HCT116 (cell line): ENCODE data around the gene GSTK1. TPM values are rescaled to one million over a fixed set of nuclear protein-coding genes. Genes with fewer than 3 reads are reported as not detected.

Experiments used
- ATAC-seq: fragments of 200-7000 bp; cut with Tn5 transposase; 2 replicates; pipeline ENCODE4 v1.9.1; 2020; ENCODE audit warnings: mild to moderate bottlenecking, moderate library complexity
- BruUV-seq: library from RNA; stranded (reverse); fragments of 400-500 nt; replicated peaks from 2 replicates; lab custom pipeline; 2021; lab: Mats Ljungman, UMichigan
- CTCF ChIA-PET: fragments of 300-600 bp; sonication (Branson Sonifier 250); formaldehyde crosslinking; loops from one replicate; lab custom pipeline; 2021; ENCODE audit warnings: antibody characterized with exemption; lab: Charles Lee
- POLR2A ChIA-PET: fragments of 300-600, 350-600 bp; sonication (Branson Sonifier 250); formaldehyde crosslinking; loops from one replicate; lab custom pipeline; 2021; ENCODE audit warnings: antibody characterized with exemption; lab: Charles Lee
- RAD21 ChIA-PET, 2 experiments: fragments of 300-600 bp; sonication (Branson Sonifier 250); formaldehyde crosslinking; loops; one replicate each; lab custom pipeline; 2023; ENCODE audit warnings: low total read pairs in 2 of 2; ENCODE audit not compliant: uncharacterized antibody in 2 of 2, unreplicated experiment in 2 of 2, low non-redundant PET in 1 of 2; lab: Charles Lee
- DNase-seq: peaks from one replicate; pipeline ENCODE4 v3.0.0-alpha.2; 2010; ENCODE audit warnings: low read depth, low spot score
- H2AFZ ChIP-seq: fragments of 200-600 bp; shearing (Covaris generic), sonication (generic); 2 replicates; pipeline ENCODE4 v1.6.1; 2017; ENCODE audit warnings: low read depth, mixed run types, mixed read lengths, antibody characterized with exemption, low read length; ENCODE audit not compliant: poor library complexity, severe bottlenecking
- H3K27ac ChIP-seq: 2 replicates; pipeline ENCODE4 v1.5.1; 2012; ENCODE audit warnings: low read depth, low read length
- H3K27me3 ChIP-seq: fragments of 200-600 bp; sonication (generic); 2 replicates; pipeline ENCODE4 v1.6.1; 2016; ENCODE audit warnings: mixed run types, low read length, mixed read lengths; ENCODE audit not compliant: insufficient read depth
- H3K36me3 ChIP-seq, 2 experiments: fragments of 200-500 bp in 1 of 2; fragments of 200-600 bp in 1 of 2; sonication (Bioruptor generic) in 1 of 2; sonication (generic) in 1 of 2; 2 replicates each; pipeline versions ENCODE4 v1.5.1 to v1.6.1; 2014 to 2016; ENCODE audit warnings: low read length in 2 of 2, inconsistent platforms in 1 of 2, mixed read lengths in 1 of 2, mixed run types in 1 of 2; ENCODE audit not compliant: insufficient read depth in 2 of 2, control insufficient read depth in 1 of 2
- H3K4me1 ChIP-seq, 2 experiments: fragments of 200-600 bp in 1 of 2; sonication (generic) in 1 of 2; 2 replicates each; pipeline versions ENCODE4 v1.5.1 to v1.6.1; 2012 to 2017; ENCODE audit warnings: low read length in 2 of 2, inconsistent platforms in 1 of 2, mild to moderate bottlenecking in 1 of 2, mixed read lengths in 1 of 2, mixed run types in 1 of 2, moderate library complexity in 1 of 2; ENCODE audit not compliant: insufficient read depth in 2 of 2, control insufficient read depth in 1 of 2
- H3K4me2 ChIP-seq: fragments of 200-600 bp; sonication (generic); 2 replicates; pipeline ENCODE4 v1.6.1; 2017; ENCODE audit warnings: mixed run types, low read length, mixed read lengths
- H3K4me3 ChIP-seq, 2 experiments: fragments of 200-600 bp in 1 of 2; sonication (generic) in 1 of 2; replicated peaks in 1 of 2; 2 replicates each; pipeline ENCODE4 v1.5.1; 2011 to 2016; ENCODE audit warnings: low read length in 2 of 2, control low read depth in 1 of 2, low read depth in 1 of 2, mild to moderate bottlenecking in 1 of 2, mixed read lengths in 1 of 2, mixed run types in 1 of 2
- H3K79me2 ChIP-seq: fragments of 200-600 bp; sonication (generic); 2 replicates; pipeline ENCODE4 v1.6.1; 2017; ENCODE audit warnings: mild to moderate bottlenecking, mixed run types, low read length, moderate library complexity, mixed read lengths; ENCODE audit not compliant: insufficient read depth
- H3K9ac ChIP-seq: fragments of 200-600 bp; sonication (generic); 2 replicates; pipeline ENCODE4 v1.6.1; 2016; ENCODE audit warnings: low read length, mixed read lengths
- H3K9me2 ChIP-seq: fragments of 200-600 bp; sonication (generic), shearing (Covaris generic); 2 replicates; pipeline ENCODE4 v1.6.1; 2017; ENCODE audit warnings: mixed run types, mild to moderate bottlenecking, moderate library complexity; ENCODE audit not compliant: insufficient read depth
- H3K9me3 ChIP-seq, 2 experiments: fragments of 200-500 bp in 1 of 2; fragments of 200-600 bp in 1 of 2; sonication (Bioruptor generic) in 1 of 2; sonication (generic) in 1 of 2; 2 replicates each; pipeline ENCODE4 v1.6.1; 2014 to 2017; ENCODE audit warnings: low read length in 2 of 2, mixed read lengths in 2 of 2, inconsistent platforms in 1 of 2, low read depth in 1 of 2, mild to moderate bottlenecking in 1 of 2, mixed run types in 1 of 2, moderate library complexity in 1 of 2; ENCODE audit not compliant: control insufficient read depth in 1 of 2, insufficient read depth in 1 of 2
- H4K20me1 ChIP-seq: fragments of 200-600 bp; sonication (generic), shearing (Covaris generic); 2 replicates; pipeline ENCODE4 v1.6.1; 2017; ENCODE audit warnings: mixed run types, mild to moderate bottlenecking, moderate library complexity; ENCODE audit not compliant: insufficient read depth
- CBX3 ChIP-seq: IDR thresholded peaks from 2 replicates; pipeline ENCODE4 v1.6.1; 2012; ENCODE audit warnings: low read depth
- CEBPB ChIP-seq: IDR thresholded peaks from 2 replicates; pipeline ENCODE4 v1.6.1; 2012; ENCODE audit warnings: low read depth
- ELF1 ChIP-seq: IDR thresholded peaks from 2 replicates; pipeline ENCODE4 v1.6.1; 2012; ENCODE audit warnings: low read depth, borderline replicate concordance
- EZH2 ChIP-seq: fragments of 200-600 bp; sonication (generic); IDR thresholded peaks from 2 replicates; pipeline ENCODE4 v1.6.1; 2017; ENCODE audit warnings: antibody characterized with exemption, mixed run types
- EZH2phosphoT487 ChIP-seq: fragments of 200-600 bp; IDR thresholded peaks from 2 replicates; pipeline ENCODE4 v1.6.1; 2018; ENCODE audit warnings: antibody characterized with exemption, borderline replicate concordance
- FOSL1 ChIP-seq: IDR thresholded peaks from 2 replicates; pipeline ENCODE4 v1.6.1; 2012; ENCODE audit warnings: low read depth
- SP1 ChIP-seq: IDR thresholded peaks from 2 replicates; pipeline ENCODE4 v1.6.1; 2012; ENCODE audit warnings: low read depth
- SRF ChIP-seq: IDR thresholded peaks from 2 replicates; pipeline ENCODE4 v1.6.1; 2012; ENCODE audit warnings: low read depth
- YY1 ChIP-seq: IDR thresholded peaks from 2 replicates; pipeline ENCODE4 v1.6.1; 2011; ENCODE audit warnings: low read length, low read depth, moderate library complexity, mild to moderate bottlenecking; ENCODE audit not compliant: insufficient replicate concordance; ENCODE audit errors: extremely low read depth
- ZFX ChIP-seq: fragments of 450-650 bp; IDR thresholded peaks from 2 replicates; pipeline ENCODE4 v1.6.1; 2017
- ZNF274 ChIP-seq: fragments of 200-500 bp; sonication (Bioruptor generic); IDR thresholded peaks from 2 replicates; pipeline ENCODE4 v1.6.1; 2014; ENCODE audit warnings: mild to moderate bottlenecking, low read depth, low read length, inconsistent platforms
- intact Hi-C: fragments of 100-400 bp; cut with micrococcal nuclease; formaldehyde crosslinking; loops from 2 replicates; pipeline ENCODE4 v1.10.0; 2022
- total RNA-seq: library from RNA; stranded (reverse); gene quantifications from one replicate; pipeline ENCODE4 v1.2.1, GENCODE V29; 2021; ENCODE audit not compliant: unreplicated experiment
- TF ChIP-seq, protein P1 (sequence below), 3 experiments: fragments of 200-600 bp in 1 of 3; sonication (generic) in 1 of 3; IDR thresholded peaks in 2 of 3; conservative IDR thresholded peaks in 1 of 3; 2 replicates each; pipeline ENCODE4 v1.5.1; 2012 to 2017; ENCODE audit warnings: low read depth in 2 of 3, low read length in 2 of 3, antibody characterized with exemption in 1 of 3, borderline replicate concordance in 1 of 3, control low read depth in 1 of 3, mild to moderate bottlenecking in 1 of 3, mixed read lengths in 1 of 3, mixed run types in 1 of 3, moderate library complexity in 1 of 3; ENCODE audit not compliant: insufficient read depth in 1 of 3
- TF ChIP-seq, protein P2 (sequence below): IDR thresholded peaks from 2 replicates; pipeline ENCODE4 v1.6.1; 2011; ENCODE audit warnings: mild to moderate bottlenecking, low read length, moderate library complexity; ENCODE audit not compliant: insufficient replicate concordance; ENCODE audit errors: extremely low read depth
- TF ChIP-seq, protein P3 (sequence below): IDR thresholded peaks from 2 replicates; pipeline ENCODE4 v1.6.1; 2012

The GSTK1 gene
- total RNA-seq, 1 experiment from 2014 or later, result 83.6 TPM

DNA sequence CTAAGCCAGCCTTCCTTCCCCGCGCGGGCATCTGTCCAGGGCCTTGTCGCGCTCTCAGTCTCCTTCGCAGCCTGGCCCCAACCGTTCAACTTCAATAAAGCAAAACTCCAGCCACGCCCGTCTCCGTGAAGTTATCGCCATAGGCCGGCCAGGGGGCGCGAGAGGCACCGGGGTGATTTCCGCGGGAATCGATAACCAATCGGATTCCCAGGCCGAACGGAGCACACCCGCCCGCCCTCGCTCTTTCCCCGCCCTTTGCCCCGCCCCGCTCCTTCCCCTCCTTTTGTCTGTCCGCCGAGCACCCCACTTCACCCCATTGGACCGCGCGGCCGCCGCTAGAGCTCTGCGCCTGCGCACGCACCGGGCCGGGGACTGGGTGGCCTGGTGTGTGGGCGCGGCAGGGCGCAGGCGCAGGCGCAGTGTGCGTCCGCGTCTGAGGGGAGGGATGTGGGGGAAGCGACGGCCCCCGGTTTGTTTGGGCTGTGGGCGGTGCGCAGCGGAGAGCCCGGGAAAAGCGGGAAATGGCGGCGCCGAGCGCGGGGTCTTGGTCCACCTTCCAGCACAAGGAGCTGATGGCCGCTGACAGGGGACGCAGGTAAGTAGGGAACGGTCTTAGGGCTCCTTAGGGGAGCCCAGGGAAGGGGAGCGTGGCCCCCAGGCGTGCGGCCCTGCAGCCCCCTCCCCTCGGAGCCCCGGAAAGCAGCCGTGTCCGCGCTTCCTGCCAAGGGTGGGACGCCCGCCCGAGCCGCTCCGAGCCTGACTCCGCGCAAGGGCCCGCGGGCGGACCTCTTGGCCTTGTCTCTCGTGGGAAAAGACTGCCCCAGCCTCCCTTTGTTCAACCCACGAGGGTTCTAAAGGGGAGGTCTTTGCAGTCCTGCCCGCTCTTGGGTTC, 24.9 kb downstream of the GSTK1 start, which contains the start of gene CASP2 (continued):
- TF ChIP-seq ZNF274 (no peak), YY1 (peak; percentile 83), ELF1 (no peak), SP1 (peak; percentile 78), SRF (no peak)

DNA sequence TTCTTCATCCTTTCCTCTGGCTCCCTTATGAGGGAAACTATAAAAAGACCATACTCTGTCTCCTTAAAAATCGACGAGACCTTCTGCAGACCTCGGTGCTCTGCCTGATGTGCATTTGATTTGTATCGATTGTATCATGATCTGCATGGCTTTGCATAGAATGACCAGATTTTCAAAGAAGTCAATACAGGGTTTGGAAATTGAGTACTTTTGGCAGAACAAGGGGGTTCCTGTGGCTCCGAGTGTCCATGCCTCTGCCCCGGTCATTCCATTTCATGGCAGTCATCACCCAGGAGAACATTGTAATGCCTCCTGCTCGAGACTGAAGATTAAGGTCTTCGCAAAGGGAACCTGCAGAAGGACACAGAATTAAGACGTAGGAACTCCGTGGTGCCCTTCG, 25.6 kb downstream of the GSTK1 start:
- TF ChIP-seq SP1 (no peak), ZFX (no peak), EZH2phosphoT487 (no peak), CBX3 (no peak), CEBPB (no peak), ELF1 (no peak), FOSL1 (no peak), EZH2 (no peak)
- TF ChIP-seq, protein P1, sequence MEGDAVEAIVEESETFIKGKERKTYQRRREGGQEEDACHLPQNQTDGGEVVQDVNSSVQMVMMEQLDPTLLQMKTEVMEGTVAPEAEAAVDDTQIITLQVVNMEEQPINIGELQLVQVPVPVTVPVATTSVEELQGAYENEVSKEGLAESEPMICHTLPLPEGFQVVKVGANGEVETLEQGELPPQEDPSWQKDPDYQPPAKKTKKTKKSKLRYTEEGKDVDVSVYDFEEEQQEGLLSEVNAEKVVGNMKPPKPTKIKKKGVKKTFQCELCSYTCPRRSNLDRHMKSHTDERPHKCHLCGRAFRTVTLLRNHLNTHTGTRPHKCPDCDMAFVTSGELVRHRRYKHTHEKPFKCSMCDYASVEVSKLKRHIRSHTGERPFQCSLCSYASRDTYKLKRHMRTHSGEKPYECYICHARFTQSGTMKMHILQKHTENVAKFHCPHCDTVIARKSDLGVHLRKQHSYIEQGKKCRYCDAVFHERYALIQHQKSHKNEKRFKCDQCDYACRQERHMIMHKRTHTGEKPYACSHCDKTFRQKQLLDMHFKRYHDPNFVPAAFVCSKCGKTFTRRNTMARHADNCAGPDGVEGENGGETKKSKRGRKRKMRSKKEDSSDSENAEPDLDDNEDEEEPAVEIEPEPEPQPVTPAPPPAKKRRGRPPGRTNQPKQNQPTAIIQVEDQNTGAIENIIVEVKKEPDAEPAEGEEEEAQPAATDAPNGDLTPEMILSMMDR (IDR thresholded peaks at IDR 0.05 in 2 of 3, conservative IDR thresholded peaks at IDR 0.05 in 1 of 3; ENCODE audit: borderline replicate concordance in 1 of 3, insufficient read depth in 1 of 3, low read depth in 2 of 3, low read length in 2 of 3), result no peak
- TF ChIP-seq, protein P2, sequence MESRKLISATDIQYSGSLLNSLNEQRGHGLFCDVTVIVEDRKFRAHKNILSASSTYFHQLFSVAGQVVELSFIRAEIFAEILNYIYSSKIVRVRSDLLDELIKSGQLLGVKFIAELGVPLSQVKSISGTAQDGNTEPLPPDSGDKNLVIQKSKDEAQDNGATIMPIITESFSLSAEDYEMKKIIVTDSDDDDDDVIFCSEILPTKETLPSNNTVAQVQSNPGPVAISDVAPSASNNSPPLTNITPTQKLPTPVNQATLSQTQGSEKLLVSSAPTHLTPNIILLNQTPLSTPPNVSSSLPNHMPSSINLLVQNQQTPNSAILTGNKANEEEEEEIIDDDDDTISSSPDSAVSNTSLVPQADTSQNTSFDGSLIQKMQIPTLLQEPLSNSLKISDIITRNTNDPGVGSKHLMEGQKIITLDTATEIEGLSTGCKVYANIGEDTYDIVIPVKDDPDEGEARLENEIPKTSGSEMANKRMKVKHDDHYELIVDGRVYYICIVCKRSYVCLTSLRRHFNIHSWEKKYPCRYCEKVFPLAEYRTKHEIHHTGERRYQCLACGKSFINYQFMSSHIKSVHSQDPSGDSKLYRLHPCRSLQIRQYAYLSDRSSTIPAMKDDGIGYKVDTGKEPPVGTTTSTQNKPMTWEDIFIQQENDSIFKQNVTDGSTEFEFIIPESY, result no peak
- TF ChIP-seq, protein P3, sequence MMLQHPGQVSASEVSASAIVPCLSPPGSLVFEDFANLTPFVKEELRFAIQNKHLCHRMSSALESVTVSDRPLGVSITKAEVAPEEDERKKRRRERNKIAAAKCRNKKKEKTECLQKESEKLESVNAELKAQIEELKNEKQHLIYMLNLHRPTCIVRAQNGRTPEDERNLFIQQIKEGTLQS, result no peak
- intact Hi-C loops, result no loop called here
- Histone ChIP-seq H3K4me3 (peak overlapping the region; percentile 81 to 96), H2AFZ (no peak overlapping the region), H3K27me3 (no peaks in the 10 kb centered on the region), H4K20me1 (no peaks in the 10 kb centered on the region), H3K9me2 (no peaks in the 10 kb centered on the region), H3K79me2 (peaks cover 44% of the 10 kb centered on the region), H3K9me3 (no peaks in the 10 kb centered on the region; a peak in 1 of 4 replicates), H3K4me1 (peaks cover 27 to 51% of the 10 kb centered on the region in 2 experiments), H3K9ac (peak overlapping the region; percentile 98), H3K27ac (peak overlapping the region; percentile 66), H3K36me3 (peaks cover 19 to 23% of the 10 kb centered on the region in 2 experiments; a peak in 3 of 4 replicates), H3K4me2 (peak overlapping the region; percentile 82)
- BruUV-seq, result TSS peak; percentile 45
- DNase-seq, result no peak
- ATAC-seq, result no peak
- ChIA-PET POLR2A (no interaction called here), RAD21 (no interaction called here), CTCF (no interaction called here)
